CD4-positive, alpha-beta T cell (primary cell): ENCODE measurements around the gene RTN4RL1. TPM values are rescaled to one million over a fixed set of nuclear protein-coding genes. Genes with fewer than 3 reads are reported as not detected.

ENCODE experiments used
- ATAC-seq: fragments of 200-7000 bp; cut with Tn5 transposase; one replicate; pipeline ENCODE4 v1.10.0; 2022; ENCODE audit warnings: mild to moderate bottlenecking; ENCODE audit not compliant: poor library complexity
- CTCF ChIA-PET: fragments of 350-600 bp; sonication (Branson Sonifier 250); formaldehyde crosslinking; loops from one replicate; lab custom pipeline; 2021; ENCODE audit warnings: antibody characterized with exemption, inconsistent platforms; lab: Charles Lee
- POLR2A ChIA-PET: fragments of 350-600 bp; sonication (Branson Sonifier 250); formaldehyde crosslinking; loops from one replicate; lab custom pipeline; 2021; ENCODE audit warnings: antibody characterized with exemption, inconsistent platforms; lab: Charles Lee
- DNase-seq, 14 experiments: peaks; one replicate each; pipeline ENCODE4 v3.0.0-alpha.2; 2013 to 2020; ENCODE audit warnings: mixed read lengths in 2 of 14
- H3K27ac ChIP-seq, 2 donors: one replicate each; pipeline versions ENCODE4 v1.5.1 to v1.7.0; 2013; ENCODE audit warnings: low read length in 2 of 2, low read depth in 1 of 2, mild to moderate bottlenecking in 1 of 2
- H3K27me3 ChIP-seq, 2 experiments: 1 replicate in 1 of 2; 2 replicates in 1 of 2; pipeline versions ENCODE4 v1.6.1 to v1.7.0; 2013; ENCODE audit warnings: low read length in 2 of 2, control low read depth in 1 of 2, mild to moderate bottlenecking in 1 of 2, moderate library complexity in 1 of 2; ENCODE audit not compliant: insufficient read depth in 2 of 2, control insufficient read depth in 1 of 2
- H3K36me3 ChIP-seq: one replicate; pipeline ENCODE4 v1.6.1; 2013; ENCODE audit warnings: low read length, control low read depth; ENCODE audit not compliant: insufficient read depth
- H3K4me1 ChIP-seq: one replicate; pipeline ENCODE4 v1.6.1; 2013; ENCODE audit warnings: low read length, control low read depth; ENCODE audit not compliant: insufficient read depth
- H3K4me3 ChIP-seq: one replicate; pipeline ENCODE4 v1.5.1; 2013; ENCODE audit warnings: mild to moderate bottlenecking, low read length, moderate library complexity
- H3K9me3 ChIP-seq, 2 experiments: 1 replicate in 1 of 2; 2 replicates in 1 of 2; pipeline versions ENCODE4 v1.6.1 to v1.7.0; 2013; ENCODE audit warnings: low read length in 2 of 2, mild to moderate bottlenecking in 2 of 2, control low read depth in 1 of 2, moderate library complexity in 1 of 2; ENCODE audit not compliant: control insufficient read depth in 1 of 2, insufficient read depth in 1 of 2
- H3K27ac Mint-ChIP-seq: one replicate; pipeline ENCODE4 v1.8.0; 2020; ENCODE audit warnings: mixed read lengths
- H3K27me3 Mint-ChIP-seq: one replicate; pipeline ENCODE4 v1.8.0; 2021; ENCODE audit warnings: mixed read lengths
- H3K36me3 Mint-ChIP-seq: one replicate; pipeline ENCODE4 v1.8.0; 2021; ENCODE audit warnings: low read depth, mixed read lengths
- H3K4me1 Mint-ChIP-seq: one replicate; pipeline ENCODE4 v1.8.0; 2021; ENCODE audit warnings: low read depth, mixed read lengths
- H3K4me3 Mint-ChIP-seq: one replicate; pipeline ENCODE4 v1.8.0; 2020; ENCODE audit warnings: mild to moderate bottlenecking, mixed read lengths
- H3K9me3 Mint-ChIP-seq: one replicate; pipeline ENCODE4 v1.8.0; 2020; ENCODE audit warnings: mixed read lengths
- CTCF ChIP-seq: fragments of 200-600 bp; IDR thresholded peaks from one replicate; pipeline ENCODE4 v1.8.0; 2022; ENCODE audit warnings: antibody characterized with exemption, mild to moderate bottlenecking
- intact Hi-C, 2 experiments: fragments of 100-400 bp; cut with DNase I in 1 of 2; cut with micrococcal nuclease in 1 of 2; formaldehyde crosslinking; loops; one replicate each; pipeline versions ENCODE4 v1.15.1 to v1.9.0; 2023 to 2025; cut with DNase I, micrococcal nuclease
- total RNA-seq, 174 experiments: library from RNA in 2 of 174; stranded (reverse) in 2 of 174; gene quantifications; one replicate each; pipeline ENCODE4 v1.2.3 and lab custom pipeline; 2021 to 2026

Gene RTN4RL1
- total RNA-seq, 2 experiments from 2014 or later, result 0.06 to 0.11 TPM

DNA sequence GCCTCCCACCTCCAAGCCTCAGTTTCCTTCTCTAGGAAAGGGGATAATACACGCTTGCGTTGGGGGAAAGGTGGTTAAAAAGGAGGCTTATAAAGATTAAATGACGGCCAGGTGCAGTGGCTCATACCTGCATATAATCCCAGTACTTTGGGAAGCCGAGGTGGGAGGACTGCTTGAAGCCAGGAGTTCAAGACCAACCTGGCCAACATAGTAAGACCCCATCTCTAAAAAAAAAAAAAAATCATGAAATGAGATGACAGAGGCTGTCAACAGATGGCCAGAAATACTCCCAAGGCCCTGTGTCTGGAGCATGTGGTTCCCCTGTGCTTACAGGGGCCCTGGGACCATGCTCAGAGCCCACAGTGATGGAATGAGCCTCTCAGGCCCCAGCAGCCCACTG, 30.4 kb downstream of the RTN4RL1 start:
- peaks cover 28% of the 10 kb centered on the region for H3K27me3 Mint-ChIP-seq
- H3K27ac ChIP-seq, result no peak overlapping the region
- no peak overlapping the region for H3K4me3 Mint-ChIP-seq
- POLR2A ChIA-PET, result no interaction called here
- no peaks in the 10 kb centered on the region for H3K36me3 ChIP-seq
- no peaks in the 10 kb centered on the region for H3K36me3 Mint-ChIP-seq
- no peak overlapping the region for H3K4me3 ChIP-seq
- TF ChIP-seq CTCF, result no peak
- H3K4me1 ChIP-seq, result no peaks in the 10 kb centered on the region
- H3K9me3 Mint-ChIP-seq, result no peaks in the 10 kb centered on the region
- intact Hi-C loops, result no loop called here
- ATAC-seq, result no peak
- DNase-seq, result no peak
- H3K27ac Mint-ChIP-seq, result no peak overlapping the region
- no peaks in the 10 kb centered on the region for H3K4me1 Mint-ChIP-seq
- peaks cover 0 to 3% of the 10 kb centered on the region in 2 experiments for H3K9me3 ChIP-seq
- CTCF ChIA-PET, result interaction anchor here (0.7 kb wide), 1 partner anchor 13 kb away, joined by 3 read pairs; no protein-coding TSS in a partner anchor
- peaks cover 14 to 16% of the 10 kb centered on the region in 2 experiments for H3K27me3 ChIP-seq

DNA sequence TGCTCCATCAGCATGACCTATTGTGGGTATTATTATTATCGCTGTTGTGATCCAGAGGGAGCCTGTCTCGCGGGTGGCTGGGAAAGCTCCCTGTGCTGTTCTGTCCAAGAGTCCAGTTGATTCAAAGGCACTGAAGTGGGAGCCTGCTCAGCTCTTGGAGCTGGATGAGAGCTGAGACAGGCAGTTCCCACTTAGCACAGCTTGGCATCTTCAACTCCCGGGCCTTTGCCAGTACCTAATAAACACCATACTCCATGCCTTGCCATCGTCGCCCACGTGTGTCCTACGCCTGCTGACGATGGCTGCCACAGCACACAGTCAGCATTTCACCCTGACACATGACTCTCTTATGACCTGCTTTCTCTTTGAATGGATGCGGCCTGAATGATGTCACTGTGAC, 32.6 kb downstream of the RTN4RL1 start:
- TF ChIP-seq CTCF, result no peak
- Histone ChIP-seq H3K36me3 (no peaks in the 10 kb centered on the region), H3K27me3 (peaks cover 3 to 7% of the 10 kb centered on the region in 2 experiments), H3K9me3 (no peaks in the 10 kb centered on the region), H3K4me1 (no peaks in the 10 kb centered on the region), H3K4me3 (no peak overlapping the region), H3K27ac (no peak overlapping the region)
- ATAC-seq (no peak), DNase-seq (no peak)
- Mint-ChIP-seq H3K27ac (no peak overlapping the region), H3K4me3 (no peak overlapping the region), H3K4me1 (no peaks in the 10 kb centered on the region), H3K27me3 (peaks cover 23% of the 10 kb centered on the region), H3K9me3 (no peaks in the 10 kb centered on the region), H3K36me3 (no peaks in the 10 kb centered on the region)
- CTCF ChIA-PET, result no interaction called here
- POLR2A ChIA-PET, result no interaction called here
- intact Hi-C loops, result no loop called here

DNA sequence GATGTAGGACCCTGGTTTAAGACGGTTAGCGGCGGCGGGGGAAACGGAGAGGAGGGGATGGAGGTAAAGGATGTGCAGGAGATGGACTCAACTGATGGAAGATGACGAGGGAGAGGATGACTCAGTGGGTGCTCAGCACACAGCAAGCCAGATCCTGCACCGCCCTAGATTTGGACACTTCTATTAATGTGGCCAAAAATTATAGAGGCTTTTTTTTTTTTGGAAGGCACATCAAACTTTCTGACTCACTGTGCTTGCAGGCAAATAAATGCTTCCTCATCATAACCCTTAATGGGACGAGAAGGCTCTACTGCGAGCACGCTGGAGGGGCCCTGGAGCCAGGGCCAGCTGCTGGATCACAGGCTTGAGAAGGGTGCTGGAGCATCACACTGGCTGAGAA, 36.0 kb downstream of the RTN4RL1 start:
- POLR2A ChIA-PET, result no interaction called here
- Mint-ChIP-seq H3K36me3 (no peaks in the 10 kb centered on the region), H3K27me3 (peaks cover 10% of the 10 kb centered on the region), H3K4me1 (no peaks in the 10 kb centered on the region), H3K4me3 (no peak overlapping the region), H3K27ac (no peak overlapping the region), H3K9me3 (no peaks in the 10 kb centered on the region)
- Histone ChIP-seq H3K4me3 (no peak overlapping the region), H3K36me3 (no peaks in the 10 kb centered on the region), H3K27me3 (no peaks in the 10 kb centered on the region), H3K4me1 (no peaks in the 10 kb centered on the region), H3K9me3 (no peaks in the 10 kb centered on the region), H3K27ac (no peak overlapping the region)
- CTCF ChIA-PET, result no interaction called here
- DNase-seq (no peak), ATAC-seq (no peak)
- intact Hi-C loops, result no loop called here
- TF ChIP-seq CTCF, result no peak
